Activated CD8-positive, alpha-beta T cell treated with anti-CD3 and anti-CD28 coated beads for 36 hours (primary cell): Measurements from ENCODE around the gene TTC24. TPM values are rescaled to one million over a fixed set of nuclear protein-coding genes. Genes with fewer than 3 reads are reported as not detected.

Source experiments
- ATAC-seq: fragments of 200-7000 bp; cut with Tn5 transposase; one replicate; pipeline ENCODE4 v1.10.0; 2021; ENCODE audit warnings: mild to moderate bottlenecking, moderate library complexity
- CTCF ChIA-PET: fragments of 350-600 bp; sonication (Branson Sonifier 250); formaldehyde crosslinking; loops from one replicate; lab custom pipeline; 2021; ENCODE audit warnings: antibody characterized with exemption; lab: Charles Lee
- POLR2A ChIA-PET: fragments of 350-600 bp; sonication (Branson Sonifier 250); formaldehyde crosslinking; loops from one replicate; lab custom pipeline; 2021; ENCODE audit warnings: antibody characterized with exemption; lab: Charles Lee
- DNase-seq: peaks from one replicate; pipeline ENCODE4 v3.0.0-alpha.2; 2020
- H3K27ac Mint-ChIP-seq: one replicate; pipeline ENCODE4 v1.8.0; 2021; ENCODE audit warnings: mild to moderate bottlenecking, mixed read lengths
- H3K27me3 Mint-ChIP-seq: one replicate; pipeline ENCODE4 v1.8.0; 2021; ENCODE audit warnings: mixed read lengths
- H3K36me3 Mint-ChIP-seq: one replicate; pipeline ENCODE4 v1.8.0; 2021; ENCODE audit warnings: low read depth, mixed read lengths
- H3K4me1 Mint-ChIP-seq: one replicate; pipeline ENCODE4 v1.8.0; 2021; ENCODE audit warnings: low read depth, mixed read lengths
- H3K4me3 Mint-ChIP-seq: one replicate; pipeline ENCODE4 v1.8.0; 2021; ENCODE audit warnings: mild to moderate bottlenecking, moderate library complexity, mixed read lengths
- H3K9me3 Mint-ChIP-seq: one replicate; pipeline ENCODE4 v1.8.0; 2021; ENCODE audit warnings: mixed read lengths
- intact Hi-C: fragments of 100-400 bp; cut with micrococcal nuclease; formaldehyde crosslinking; loops from one replicate; pipeline ENCODE4 v1.10.0; 2022
- total RNA-seq, 2 experiments: library from RNA; stranded (reverse); gene quantifications; one replicate each; pipeline ENCODE4 v1.2.3, GENCODE V29; 2021
- TF ChIP-seq, protein P1 (sequence below): fragments of 200-600 bp; IDR thresholded peaks from one replicate; pipeline ENCODE4 v1.8.0; 2022; ENCODE audit warnings: antibody characterized with exemption, mild to moderate bottlenecking

Gene TTC24
- total RNA-seq, 2 experiments from 2014 or later: 19.8 to 20.2 TPM

GRCh38 chr1:156578055-156578454 lies 1.5 kb upstream of the TTC24 start:
- H3K27me3 Mint-ChIP-seq: peaks cover 2% of the 10 kb centered on the region
- ChIA-PET POLR2A (interaction anchor here (5.5 kb wide), 1 partner anchor 15 kb away, joined by 66 read pairs; the partner anchor contains the start of gene NAXE), CTCF (interaction anchor here (2.1 to 4.8 kb wide), 2 partner anchors 96 to 193 kb away, joined by 7 to 39 read pairs; no protein-coding TSS in a partner anchor)
- DNase-seq (no peak), ATAC-seq (no peak)
- peak overlapping the region; percentile 35 for H3K27ac Mint-ChIP-seq
- TF ChIP-seq, protein P1, sequence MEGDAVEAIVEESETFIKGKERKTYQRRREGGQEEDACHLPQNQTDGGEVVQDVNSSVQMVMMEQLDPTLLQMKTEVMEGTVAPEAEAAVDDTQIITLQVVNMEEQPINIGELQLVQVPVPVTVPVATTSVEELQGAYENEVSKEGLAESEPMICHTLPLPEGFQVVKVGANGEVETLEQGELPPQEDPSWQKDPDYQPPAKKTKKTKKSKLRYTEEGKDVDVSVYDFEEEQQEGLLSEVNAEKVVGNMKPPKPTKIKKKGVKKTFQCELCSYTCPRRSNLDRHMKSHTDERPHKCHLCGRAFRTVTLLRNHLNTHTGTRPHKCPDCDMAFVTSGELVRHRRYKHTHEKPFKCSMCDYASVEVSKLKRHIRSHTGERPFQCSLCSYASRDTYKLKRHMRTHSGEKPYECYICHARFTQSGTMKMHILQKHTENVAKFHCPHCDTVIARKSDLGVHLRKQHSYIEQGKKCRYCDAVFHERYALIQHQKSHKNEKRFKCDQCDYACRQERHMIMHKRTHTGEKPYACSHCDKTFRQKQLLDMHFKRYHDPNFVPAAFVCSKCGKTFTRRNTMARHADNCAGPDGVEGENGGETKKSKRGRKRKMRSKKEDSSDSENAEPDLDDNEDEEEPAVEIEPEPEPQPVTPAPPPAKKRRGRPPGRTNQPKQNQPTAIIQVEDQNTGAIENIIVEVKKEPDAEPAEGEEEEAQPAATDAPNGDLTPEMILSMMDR: no peak
- intact Hi-C loops: no loop called here
- no peaks in the 10 kb centered on the region for H3K9me3 Mint-ChIP-seq
- H3K4me1 Mint-ChIP-seq: peaks cover 7% of the 10 kb centered on the region
- H3K4me3 Mint-ChIP-seq: no peak overlapping the region
- peaks cover 6% of the 10 kb centered on the region for H3K36me3 Mint-ChIP-seq

- Mint-ChIP-seq H3K27ac (peak overlapping the region; percentile 99), H3K4me3 (peak overlapping the region; percentile 90), H3K4me1 (peaks cover 15% of the 10 kb centered on the region), H3K27me3 (no peaks in the 10 kb centered on the region), H3K9me3 (no peaks in the 10 kb centered on the region), H3K36me3 (peaks cover 25% of the 10 kb centered on the region)
- CTCF ChIA-PET: interaction anchor here (0.8 to 4.8 kb wide), 29 partner anchors 9 to 196 kb away, joined by 3 to 39 read pairs (median 5); partner anchors contain the start of genes GPATCH4, MEF2D and NAXE
- TF ChIP-seq, protein P1: no peak
- ATAC-seq (peak; percentile 76), DNase-seq (peak; percentile 88)
- POLR2A ChIA-PET: interaction anchor here (0.5 to 5.5 kb wide), 19 partner anchors 10 to 125 kb away, joined by 3 to 66 read pairs (median 4); partner anchors contain the start of genes GPATCH4, IQGAP3, MEF2D and NAXE
- intact Hi-C loops: loop anchor here (2.0 to 5.0 kb wide), 2 partner anchors 27 to 80 kb away; partner anchors contain the start of gene MEF2D
Observed at GRCh38 chr1:156581661-156582387, 2.3 kb downstream of the TTC24 start.

DNA sequence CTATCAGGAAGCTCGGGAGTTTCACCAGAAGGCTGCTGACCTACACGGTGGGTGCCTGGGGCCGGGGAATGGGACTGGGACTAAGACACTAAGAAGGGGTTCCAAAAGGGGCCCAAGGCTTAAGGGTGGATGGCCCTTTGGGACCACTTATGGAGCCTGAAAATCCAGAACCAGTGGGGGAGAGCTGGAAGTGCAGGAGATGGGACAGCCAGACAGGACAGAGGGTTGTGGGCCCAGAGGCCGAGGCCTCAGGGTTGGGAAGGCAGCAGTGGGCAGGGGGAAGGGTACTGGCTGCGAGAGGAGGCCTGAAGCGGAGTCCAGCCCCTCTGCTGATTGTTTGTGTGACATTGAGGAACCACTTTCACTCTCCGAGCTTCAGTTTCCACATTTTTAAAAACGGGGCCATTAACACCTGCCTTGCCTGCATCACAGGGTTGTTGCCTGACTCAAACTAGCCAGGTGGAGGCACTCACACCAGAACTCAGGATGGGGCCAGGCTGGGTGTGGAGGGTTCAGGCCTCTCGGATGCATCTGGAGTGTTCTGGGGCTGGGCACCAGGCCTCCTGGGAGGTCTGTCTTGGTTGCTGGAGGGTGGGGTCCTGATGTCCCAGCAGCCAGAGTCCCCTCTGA lies 3.0 kb downstream of the TTC24 start:
- Mint-ChIP-seq H3K27me3 (no peaks in the 10 kb centered on the region), H3K27ac (peak overlapping the region; percentile 99), H3K9me3 (no peaks in the 10 kb centered on the region), H3K4me1 (peaks cover 15% of the 10 kb centered on the region), H3K4me3 (peak overlapping the region; percentile 90), H3K36me3 (peaks cover 25% of the 10 kb centered on the region)
- ATAC-seq (peak; percentile 76), DNase-seq (peak; percentile 77)
- intact Hi-C loops: loop anchor here (2.0 to 5.0 kb wide), 2 partner anchors 26 to 80 kb away; partner anchors contain the start of gene MEF2D
- POLR2A ChIA-PET: interaction anchor here (0.5 to 5.5 kb wide), 13 partner anchors 10 to 126 kb away, joined by 3 to 66 read pairs (median 4); partner anchors contain the start of genes IQGAP3, MEF2D and NAXE
- TF ChIP-seq, protein P1: no peak
- CTCF ChIA-PET: interaction anchor here (0.9 to 4.8 kb wide), 27 partner anchors 9 to 197 kb away, joined by 3 to 39 read pairs (median 5); partner anchors contain the start of genes GPATCH4, MEF2D and NAXE

GRCh38 chr1:156583821-156584622 lies 4.5 kb downstream of the TTC24 start:
- intact Hi-C loops: loop anchor here (2.0 to 5.0 kb wide), 2 partner anchors 25 to 82 kb away; partner anchors contain the start of gene MEF2D
- peak; percentile 43 for ATAC-seq
- POLR2A ChIA-PET: interaction anchor here (1.4 kb wide), 1 partner anchor 9 kb away, joined by 3 read pairs; no protein-coding TSS in a partner anchor
- Mint-ChIP-seq H3K4me1 (peaks cover 15% of the 10 kb centered on the region), H3K36me3 (peaks cover 25% of the 10 kb centered on the region), H3K4me3 (peak overlapping the region; percentile 90), H3K27me3 (no peaks in the 10 kb centered on the region), H3K27ac (peak overlapping the region; percentile 99), H3K9me3 (no peaks in the 10 kb centered on the region)
- TF ChIP-seq, protein P1: peak; percentile 98
- DNase-seq: peak; percentile 93
- CTCF ChIA-PET: interaction anchor here (1.2 to 3.1 kb wide), 6 partner anchors 8 to 138 kb away, joined by 3 to 12 read pairs (median 9); partner anchors contain the start of gene NAXE
